Measurements from ENCODE around the gene SH3BP5L. TPM values are rescaled to one million over a fixed set of nuclear protein-coding genes. Genes with fewer than 3 reads are reported as not detected.

Gene SH3BP5L
- total and polyA plus RNA-seq, 2 experiments from 2014 or later, result 2.8 to 26.1 TPM

- TF ChIP-seq EZH2phosphoT487 (IDR thresholded peaks at IDR 0.05; ENCODE audit: unreplicated experiment) (no peak), ETS1 (IDR thresholded peaks at IDR 0.05) (no peak), EZH2 (IDR thresholded peaks at IDR 0.05; ENCODE audit: low read depth, unreplicated experiment) (no peak), JUNB (IDR thresholded peaks at IDR 0.05; ENCODE audit: unreplicated experiment) (no peak)
Observed at GRCh38 chr1:248853663-248854375, 28.1 kb upstream of the SH3BP5L start (continued).

DNA sequence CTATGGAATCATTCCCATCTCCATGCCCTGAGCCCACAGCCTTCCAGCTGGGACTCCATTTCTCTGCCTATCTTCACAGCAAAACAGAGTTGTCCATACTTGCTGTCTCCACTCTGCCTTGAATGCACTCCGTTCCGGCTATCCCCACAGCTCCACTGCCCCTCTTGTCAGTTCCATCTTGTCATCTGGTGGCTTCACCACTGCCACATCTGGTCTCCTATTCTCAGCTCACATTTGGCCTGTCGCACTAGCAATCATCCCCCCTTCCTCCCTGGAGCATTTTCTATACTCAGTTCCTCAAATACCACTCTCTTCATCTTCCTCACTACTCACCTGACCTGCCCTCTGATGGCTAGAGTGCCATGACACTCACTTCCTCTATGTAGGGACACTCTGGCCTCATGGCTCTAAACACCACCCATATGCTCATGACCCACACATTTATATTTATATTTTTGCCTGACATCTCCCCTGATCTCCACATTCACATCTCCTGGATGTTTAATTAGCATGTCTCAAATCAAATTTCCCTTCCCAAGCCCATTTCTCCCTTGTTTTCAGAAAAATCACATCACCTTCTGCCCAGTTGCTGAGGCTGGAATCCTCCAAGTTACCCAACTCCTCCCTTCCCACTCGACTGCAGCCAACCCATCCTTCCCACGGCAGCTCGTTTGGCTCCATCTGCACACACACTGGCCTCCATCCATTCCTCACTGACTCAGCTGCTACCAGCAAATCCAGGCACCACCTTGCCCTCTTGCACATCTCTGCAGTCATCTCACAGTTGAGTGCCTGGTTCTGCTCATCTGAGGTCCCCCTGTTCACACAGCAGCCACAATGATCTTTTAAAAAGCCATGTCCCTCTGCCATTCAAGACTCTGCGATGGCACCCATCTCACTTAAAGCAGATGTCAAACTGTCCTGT, 27.0 kb upstream of the SH3BP5L start:
- H2AFZ ChIP-seq, result no peak overlapping the region
- TF ChIP-seq STAT1 (IDR thresholded peaks at IDR 0.05; ENCODE audit: unreplicated experiment) (no peak), JUNB (IDR thresholded peaks at IDR 0.05; ENCODE audit: unreplicated experiment) (no peak), CREB1 (CRISPR knock-in tag; IDR thresholded peaks at IDR 0.05; ENCODE audit: low read depth) (no peak), ZNF462 (CRISPR knock-in tag; IDR thresholded peaks at IDR 0.05) (no peak), ZNF114 (CRISPR knock-in tag; IDR thresholded peaks at IDR 0.05) (no peak), ZNF331 (CRISPR knock-in tag; IDR thresholded peaks at IDR 0.05; ENCODE audit: low read depth) (no peak), ETS1 (IDR thresholded peaks at IDR 0.05) (no peak)
- TF ChIP-seq, protein P1, sequence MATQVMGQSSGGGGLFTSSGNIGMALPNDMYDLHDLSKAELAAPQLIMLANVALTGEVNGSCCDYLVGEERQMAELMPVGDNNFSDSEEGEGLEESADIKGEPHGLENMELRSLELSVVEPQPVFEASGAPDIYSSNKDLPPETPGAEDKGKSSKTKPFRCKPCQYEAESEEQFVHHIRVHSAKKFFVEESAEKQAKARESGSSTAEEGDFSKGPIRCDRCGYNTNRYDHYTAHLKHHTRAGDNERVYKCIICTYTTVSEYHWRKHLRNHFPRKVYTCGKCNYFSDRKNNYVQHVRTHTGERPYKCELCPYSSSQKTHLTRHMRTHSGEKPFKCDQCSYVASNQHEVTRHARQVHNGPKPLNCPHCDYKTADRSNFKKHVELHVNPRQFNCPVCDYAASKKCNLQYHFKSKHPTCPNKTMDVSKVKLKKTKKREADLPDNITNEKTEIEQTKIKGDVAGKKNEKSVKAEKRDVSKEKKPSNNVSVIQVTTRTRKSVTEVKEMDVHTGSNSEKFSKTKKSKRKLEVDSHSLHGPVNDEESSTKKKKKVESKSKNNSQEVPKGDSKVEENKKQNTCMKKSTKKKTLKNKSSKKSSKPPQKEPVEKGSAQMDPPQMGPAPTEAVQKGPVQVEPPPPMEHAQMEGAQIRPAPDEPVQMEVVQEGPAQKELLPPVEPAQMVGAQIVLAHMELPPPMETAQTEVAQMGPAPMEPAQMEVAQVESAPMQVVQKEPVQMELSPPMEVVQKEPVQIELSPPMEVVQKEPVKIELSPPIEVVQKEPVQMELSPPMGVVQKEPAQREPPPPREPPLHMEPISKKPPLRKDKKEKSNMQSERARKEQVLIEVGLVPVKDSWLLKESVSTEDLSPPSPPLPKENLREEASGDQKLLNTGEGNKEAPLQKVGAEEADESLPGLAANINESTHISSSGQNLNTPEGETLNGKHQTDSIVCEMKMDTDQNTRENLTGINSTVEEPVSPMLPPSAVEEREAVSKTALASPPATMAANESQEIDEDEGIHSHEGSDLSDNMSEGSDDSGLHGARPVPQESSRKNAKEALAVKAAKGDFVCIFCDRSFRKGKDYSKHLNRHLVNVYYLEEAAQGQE (IDR thresholded peaks at IDR 0.05; ENCODE audit: unreplicated experiment), result no peak

More for the DNA sequence above, 27.0 kb upstream of the SH3BP5L start:
- Histone ChIP-seq H3K27me3 (ENCODE audit: insufficient read depth) (peaks cover 25% of the 10 kb centered on the region), H3K27ac (ENCODE audit: low read depth) (no peak overlapping the region), H3K36me3 (ENCODE audit: insufficient read depth) (peaks cover 16% of the 10 kb centered on the region), H3K9me2 (ENCODE audit: insufficient read depth) (no peaks in the 10 kb centered on the region), H4K20me1 (replicated peaks; ENCODE audit: insufficient read depth) (no peaks in the 10 kb centered on the region; the same call in none of the 2 replicates), H3F3A (replicated peaks; ENCODE audit: low read depth) (peaks cover 6% of the 10 kb centered on the region; the same call in 1 of the 2 replicates), H3K4me3 (no peak overlapping the region), H3K79me2 (replicated peaks; ENCODE audit: insufficient read depth) (no peaks in the 10 kb centered on the region; the same call in 1 of the 2 replicates), H3K4me2 (no peak overlapping the region), H3K4me1 (ENCODE audit: insufficient read depth) (peaks cover 9% of the 10 kb centered on the region)
- no peaks in the 10 kb centered on the region; the same call in 2 of the 3 replicates for H3K9me3 Mint-ChIP-seq
- no peak overlapping the region for H3K27ac Mint-ChIP-seq
- H3K4me1 Mint-ChIP-seq, result peaks cover 9% of the 10 kb centered on the region
- no peak for ATAC-seq
- peaks cover 16% of the 10 kb centered on the region for H3K27me3 Mint-ChIP-seq (ENCODE audit: insufficient read depth, low read depth, poor library complexity)
- DNase-seq (ENCODE audit: low spot score), result no peak
- H3K36me3 Mint-ChIP-seq (ENCODE audit: low read depth), result peaks cover 25% of the 10 kb centered on the region
- H3K4me3 Mint-ChIP-seq, result no peak overlapping the region

All from GM23338 (cell line).